Vagina (tissue), 2 donors: ENCODE data around the gene SCRN1.

Experiments
- POLR2A ChIP-seq, 2 donors: fragments of 450-650 bp; IDR thresholded peaks; one replicate each; pipeline ENCODE4 v1.6.1; 2017; ENCODE audit warnings: antibody characterized with exemption in 2 of 2, mild to moderate bottlenecking in 2 of 2, moderate library complexity in 2 of 2
- POLR2AphosphoS5 ChIP-seq, 2 donors: sonication (generic); formaldehyde crosslinking; IDR thresholded peaks; one replicate each; pipeline ENCODE4 v1.9.0; 2017; ENCODE audit warnings: antibody characterized with exemption in 2 of 2, mild to moderate bottlenecking in 2 of 2, low read depth in 1 of 2; ENCODE audit not compliant: insufficient read depth in 1 of 2
- TF ChIP-seq, protein P1 (sequence below), 3 experiments: fragments of 450-650 bp in 2 of 3; fragments of 200-600 bp in 1 of 3; sonication (generic) in 1 of 3; IDR thresholded peaks; one replicate each; pipeline ENCODE4 v1.5.1; 2017 to 2019; ENCODE audit warnings: antibody characterized with exemption in 3 of 3, mild to moderate bottlenecking in 2 of 3, moderate library complexity in 2 of 3

DNA sequence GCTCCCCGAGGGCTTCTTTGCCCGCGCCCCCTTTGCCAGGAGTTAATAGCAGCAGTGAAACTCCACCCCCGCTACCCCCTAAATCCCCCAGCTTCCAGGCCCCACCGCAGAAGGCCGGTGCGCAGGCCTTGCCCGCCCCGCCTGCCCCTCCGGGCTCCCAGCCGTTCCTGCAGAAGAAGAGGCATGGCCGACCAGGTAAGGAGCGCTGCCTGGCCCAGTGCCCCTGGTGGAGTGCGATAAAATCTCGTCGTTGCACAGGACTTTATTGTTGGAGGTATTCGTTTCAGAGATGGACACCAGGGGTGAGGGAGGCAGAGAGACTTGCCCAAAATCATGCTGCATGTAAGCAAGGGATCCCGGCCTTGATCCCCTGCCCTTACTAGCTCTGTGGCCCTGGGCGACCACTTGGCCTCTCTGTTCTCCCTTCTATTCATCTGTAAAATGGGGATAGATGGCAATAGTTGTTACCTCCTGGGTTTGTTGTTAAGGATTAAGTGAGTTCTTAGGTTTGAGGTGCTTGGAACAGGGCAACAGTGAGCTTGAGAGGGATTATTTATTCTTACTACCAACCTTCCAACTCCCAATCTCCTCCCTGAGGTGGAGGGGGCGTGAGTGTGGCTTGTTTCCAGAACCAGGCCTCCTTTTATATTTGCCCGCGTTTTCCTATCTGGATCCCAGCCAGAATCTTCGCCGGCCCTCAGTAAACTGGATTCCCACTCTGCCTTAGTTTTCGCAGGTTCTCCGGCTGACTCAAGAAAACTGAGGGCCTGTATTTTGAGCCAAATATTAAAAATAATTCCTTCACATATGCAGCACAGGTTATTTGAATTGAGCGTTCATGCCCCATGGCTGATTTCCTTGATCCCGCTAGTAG, 105.0 kb downstream of the SCRN1 start:
- TF ChIP-seq, protein P1, sequence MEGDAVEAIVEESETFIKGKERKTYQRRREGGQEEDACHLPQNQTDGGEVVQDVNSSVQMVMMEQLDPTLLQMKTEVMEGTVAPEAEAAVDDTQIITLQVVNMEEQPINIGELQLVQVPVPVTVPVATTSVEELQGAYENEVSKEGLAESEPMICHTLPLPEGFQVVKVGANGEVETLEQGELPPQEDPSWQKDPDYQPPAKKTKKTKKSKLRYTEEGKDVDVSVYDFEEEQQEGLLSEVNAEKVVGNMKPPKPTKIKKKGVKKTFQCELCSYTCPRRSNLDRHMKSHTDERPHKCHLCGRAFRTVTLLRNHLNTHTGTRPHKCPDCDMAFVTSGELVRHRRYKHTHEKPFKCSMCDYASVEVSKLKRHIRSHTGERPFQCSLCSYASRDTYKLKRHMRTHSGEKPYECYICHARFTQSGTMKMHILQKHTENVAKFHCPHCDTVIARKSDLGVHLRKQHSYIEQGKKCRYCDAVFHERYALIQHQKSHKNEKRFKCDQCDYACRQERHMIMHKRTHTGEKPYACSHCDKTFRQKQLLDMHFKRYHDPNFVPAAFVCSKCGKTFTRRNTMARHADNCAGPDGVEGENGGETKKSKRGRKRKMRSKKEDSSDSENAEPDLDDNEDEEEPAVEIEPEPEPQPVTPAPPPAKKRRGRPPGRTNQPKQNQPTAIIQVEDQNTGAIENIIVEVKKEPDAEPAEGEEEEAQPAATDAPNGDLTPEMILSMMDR (IDR thresholded peaks at IDR 0.05) = no peak
- TF ChIP-seq POLR2A (IDR thresholded peaks at IDR 0.05) (no peak), POLR2AphosphoS5 (IDR thresholded peaks at IDR 0.05; ENCODE audit: insufficient read depth in 1 of 2, low read depth in 1 of 2) (no peak)
